H9 (cell line): ENCODE results near the gene CST5. TPM values are rescaled to one million over a fixed set of nuclear protein-coding genes. Genes with fewer than 3 reads are reported as not detected.

ENCODE experiments used
- DNase-seq: peaks from one replicate; pipeline ENCODE4 v3.0.0-alpha.2; 2017
- H2AFZ ChIP-seq: one replicate; pipeline ENCODE4 v1.6.1; 2013; ENCODE audit warnings: mild to moderate bottlenecking, low read length, control low read depth, moderate library complexity
- H2AK5ac ChIP-seq: 2 replicates; pipeline ENCODE4 v1.6.1; 2013; ENCODE audit warnings: low read length, control low read depth, mixed read lengths; ENCODE audit not compliant: insufficient read length
- H2BK120ac ChIP-seq: one replicate; pipeline ENCODE4 v1.6.1; 2013; ENCODE audit warnings: low read depth, mild to moderate bottlenecking, low read length, control low read depth, inconsistent platforms; ENCODE audit not compliant: poor library complexity, severe bottlenecking
- H2BK12ac ChIP-seq: 2 replicates; pipeline ENCODE4 v1.6.1; 2013; ENCODE audit warnings: low read length, control low read depth, mixed read lengths, low read depth; ENCODE audit not compliant: insufficient read length
- H2BK15ac ChIP-seq: 2 replicates; pipeline ENCODE4 v1.6.1; 2013; ENCODE audit warnings: low read depth, low read length, control low read depth
- H2BK20ac ChIP-seq: one replicate; pipeline ENCODE4 v1.6.1; 2013; ENCODE audit warnings: low read depth, mild to moderate bottlenecking, low read length, control low read depth, inconsistent platforms; ENCODE audit not compliant: poor library complexity, severe bottlenecking
- H2BK5ac ChIP-seq: 2 replicates; pipeline ENCODE4 v1.6.1; 2013; ENCODE audit warnings: low read length, control low read depth, mixed read lengths; ENCODE audit not compliant: insufficient read length
- H3K14ac ChIP-seq: 2 replicates; pipeline ENCODE4 v1.6.1; 2013; ENCODE audit warnings: low read length, control low read depth; ENCODE audit not compliant: insufficient read depth
- H3K18ac ChIP-seq: 2 replicates; pipeline ENCODE4 v1.6.1; 2013; ENCODE audit warnings: low read depth, mild to moderate bottlenecking, mixed read lengths, low read length, control low read depth; ENCODE audit not compliant: insufficient read length
- H3K23ac ChIP-seq: 2 replicates; pipeline ENCODE4 v1.6.1; 2013; ENCODE audit warnings: low read length, control low read depth, mixed read lengths, low read depth; ENCODE audit not compliant: insufficient read length
- H3K23me2 ChIP-seq: 2 replicates; pipeline ENCODE4 v1.6.1; 2013; ENCODE audit warnings: low read depth, mild to moderate bottlenecking, mixed read lengths, low read length, control low read depth; ENCODE audit not compliant: insufficient read length, poor library complexity, severe bottlenecking
- H3K27ac ChIP-seq: 2 replicates; pipeline ENCODE4 v1.5.1; 2013; ENCODE audit warnings: low read length, control low read depth, mixed read lengths, low read depth; ENCODE audit not compliant: insufficient read length
- H3K27me3 ChIP-seq: 2 replicates; pipeline ENCODE4 v1.6.1; 2013; ENCODE audit warnings: low read length, control low read depth, inconsistent platforms; ENCODE audit not compliant: insufficient read depth
- H3K4ac ChIP-seq: 2 replicates; pipeline ENCODE4 v1.6.1; 2013; ENCODE audit warnings: low read depth, mild to moderate bottlenecking, control low read depth, inconsistent platforms, low read length, moderate library complexity
- H3K4me1 ChIP-seq: 2 replicates; pipeline ENCODE4 v1.6.1; 2013; ENCODE audit warnings: low read length, control low read depth, inconsistent platforms; ENCODE audit not compliant: insufficient read depth
- H3K4me2 ChIP-seq: 2 replicates; pipeline ENCODE4 v1.6.1; 2013; ENCODE audit warnings: low read length, control low read depth, mixed read lengths; ENCODE audit not compliant: insufficient read length, insufficient read depth
- H3K56ac ChIP-seq: 2 replicates; pipeline ENCODE4 v1.6.1; 2013; ENCODE audit warnings: low read depth, mild to moderate bottlenecking, mixed read lengths, low read length, control low read depth; ENCODE audit not compliant: insufficient read length
- H3K79me1 ChIP-seq: 2 replicates; pipeline ENCODE4 v1.6.1; 2013; ENCODE audit warnings: low read depth, mild to moderate bottlenecking, moderate library complexity, low read length, control low read depth, inconsistent platforms; ENCODE audit not compliant: insufficient read depth, poor library complexity, severe bottlenecking
- H3K79me2 ChIP-seq: 2 replicates; pipeline ENCODE4 v1.6.1; 2013; ENCODE audit warnings: low read length, control low read depth, inconsistent platforms; ENCODE audit not compliant: insufficient read depth
- H3K9ac ChIP-seq: 2 replicates; pipeline ENCODE4 v1.6.1; 2013; ENCODE audit warnings: low read length, control low read depth, mixed read lengths; ENCODE audit not compliant: insufficient read length; ENCODE audit errors: extremely low read depth
- H3K9me3 ChIP-seq: one replicate; pipeline ENCODE4 v1.6.1; 2013; ENCODE audit warnings: low read depth, low read length, inconsistent platforms; ENCODE audit not compliant: control insufficient read depth
- H3T11ph ChIP-seq: one replicate; pipeline ENCODE4 v1.6.1; 2013; ENCODE audit warnings: mild to moderate bottlenecking, low read length, control low read depth, inconsistent platforms
- H4K20me1 ChIP-seq: one replicate; pipeline ENCODE4 v1.6.1; 2013; ENCODE audit not compliant: control insufficient read depth, insufficient read length, insufficient read depth
- H4K5ac ChIP-seq: 2 replicates; pipeline ENCODE4 v1.6.1; 2013; ENCODE audit warnings: low read depth, mild to moderate bottlenecking, mixed read lengths, low read length, control low read depth; ENCODE audit not compliant: insufficient read length
- H4K8ac ChIP-seq: replicated peaks from 2 replicates; pipeline ENCODE4 v1.6.1; 2013; ENCODE audit warnings: low read length, control low read depth, mixed read lengths, low read depth; ENCODE audit not compliant: insufficient read length
- H4K91ac ChIP-seq: 2 replicates; pipeline ENCODE4 v1.6.1; 2013; ENCODE audit warnings: low read depth, mild to moderate bottlenecking, moderate library complexity, mixed read lengths, low read length, control low read depth; ENCODE audit not compliant: insufficient read length
- H3K27ac Mint-ChIP-seq, 3 experiments: 2 replicates in 2 of 3; 3 replicates in 1 of 3; pipeline ENCODE4 v1.8.0; 2020 to 2021; ENCODE audit warnings: mixed read lengths in 3 of 3, mild to moderate bottlenecking in 1 of 3, moderate library complexity in 1 of 3
- H3K27me3 Mint-ChIP-seq: 2 replicates; pipeline ENCODE4 v1.8.0; 2021; ENCODE audit warnings: low read depth, mild to moderate bottlenecking, moderate library complexity, mixed read lengths
- H3K36me3 Mint-ChIP-seq, 3 experiments: 2 replicates in 2 of 3; 3 replicates in 1 of 3; pipeline ENCODE4 v1.8.0; 2020 to 2021; ENCODE audit warnings: low read depth in 3 of 3, mixed read lengths in 3 of 3; ENCODE audit not compliant: insufficient read depth in 1 of 3
- H3K4me1 Mint-ChIP-seq, 2 experiments: 2 replicates each; pipeline ENCODE4 v1.8.0; 2020; ENCODE audit warnings: mixed read lengths in 2 of 2
- H3K4me3 Mint-ChIP-seq, 2 experiments: 2 replicates in 1 of 2; 3 replicates in 1 of 2; pipeline ENCODE4 v1.8.0; 2020 to 2021; ENCODE audit warnings: mild to moderate bottlenecking in 2 of 2, mixed read lengths in 2 of 2, moderate library complexity in 1 of 2
- H3K9me3 Mint-ChIP-seq, 2 experiments: 2 replicates in 1 of 2; 3 replicates in 1 of 2; pipeline ENCODE4 v1.8.0; 2020; ENCODE audit warnings: mild to moderate bottlenecking in 2 of 2, mixed read lengths in 2 of 2, moderate library complexity in 1 of 2
- CTCF ChIP-seq: fragments of 200-600 bp; sonication (generic); conservative IDR thresholded peaks from 3 replicates; pipeline ENCODE4 v1.8.0; 2021; ENCODE audit warnings: antibody characterized with exemption, mild to moderate bottlenecking
- WGBS: extraction: QIAGEN DNeasy Blood & Tissue Kit; methylation state at CpG from one replicate; pipeline ENCODE4 v1.1.7; 2013; ENCODE audit warnings: missing lambda C conversion rate, low lambda C conversion rate, mixed read lengths; ENCODE audit not compliant: insufficient read length; ENCODE audit errors: extremely low coverage; 5-methylcytosine and 5-hydroxymethylcytosine counted together
- total RNA-seq: library from RNA; stranded (reverse); gene quantifications from 2 replicates; pipeline ENCODE4 v1.2.1, GENCODE V29; 2021

CST5 gene
- total RNA-seq, 1 experiment from 2014 or later: not detected

- H3K27me3 ChIP-seq: no peaks in the 10 kb centered on the region
- TF ChIP-seq CTCF: no peak
Observed at GRCh38 chr20:23910210-23910609, 30.7 kb upstream of the CST5 start.

More at GRCh38 chr20:23910210-23910609, 30.7 kb upstream of the CST5 start:
- no peak overlapping the region for H3K14ac ChIP-seq
- no peak overlapping the region for H3K27ac ChIP-seq
- H2BK5ac ChIP-seq: no peak overlapping the region
- H3K4ac ChIP-seq: no peak overlapping the region
- no peak overlapping the region for H2BK120ac ChIP-seq
- no peak overlapping the region for H2AK5ac ChIP-seq
- peaks cover 6% of the 10 kb centered on the region for H3K9me3 ChIP-seq
- Mint-ChIP-seq H3K27me3 (peaks cover 7% of the 10 kb centered on the region; the same call in 1 of the 2 replicates), H3K36me3 (no peaks in the 10 kb centered on the region; a peak in 1 of 7 replicates), H3K4me3 (no peak overlapping the region), H3K4me1 (no peaks in the 10 kb centered on the region), H3K27ac (no peak overlapping the region), H3K9me3 (peaks cover 8 to 18% of the 10 kb centered on the region in 2 experiments; a peak in 4 of 5 replicates)
- H3K23ac ChIP-seq: no peak overlapping the region
- WGBS: no CpG with 5 or more reads among the region's 4 CpGs
- H3K4me1 ChIP-seq: no peaks in the 10 kb centered on the region
- H2BK20ac ChIP-seq: no peak overlapping the region
- DNase-seq: no peak
- no peaks in the 10 kb centered on the region for H3K23me2 ChIP-seq
- H2BK15ac ChIP-seq: no peak overlapping the region
- H3K79me2 ChIP-seq: no peaks in the 10 kb centered on the region
- H3K56ac ChIP-seq: no peak overlapping the region
- no peak overlapping the region for H3K4me2 ChIP-seq
- no peak overlapping the region for H4K5ac ChIP-seq
- no peak overlapping the region for H4K8ac ChIP-seq
- H2AFZ ChIP-seq: no peak overlapping the region
- H3K18ac ChIP-seq: no peak overlapping the region
- no peak overlapping the region for H4K91ac ChIP-seq
- H3K9ac ChIP-seq: no peak overlapping the region
- H2BK12ac ChIP-seq: no peak overlapping the region
- H3K79me1 ChIP-seq: no peaks in the 10 kb centered on the region
- H4K20me1 ChIP-seq: no peaks in the 10 kb centered on the region
- H3T11ph ChIP-seq: no peak overlapping the region
